ENCODE data around the gene NCF2.
"Not testable (repeated sequence)": the region's sequence is repeated elsewhere in the genome, so short reads cannot be mapped to it uniquely, and the experiment has no call there.

Gene NCF2

DNA sequence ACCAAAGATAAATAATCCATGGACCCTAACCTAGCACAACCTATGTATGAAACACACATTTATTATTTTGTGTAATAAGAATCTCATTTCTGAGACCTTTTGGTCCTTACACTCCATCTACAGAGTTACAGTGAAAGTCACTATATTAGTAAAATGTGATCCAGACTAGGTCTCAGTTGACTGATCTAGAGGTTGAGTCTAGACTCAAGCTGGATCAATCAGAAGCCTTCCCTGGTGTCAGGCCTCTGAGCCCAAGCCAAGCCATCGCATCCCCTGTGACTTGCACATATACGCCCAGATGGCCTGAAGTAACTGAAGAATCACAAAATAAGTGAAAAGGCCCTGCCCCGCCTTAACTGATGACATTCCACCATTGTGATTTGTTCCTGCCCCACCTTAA, 22.7 kb upstream of the NCF2 start:
- not testable (repeated sequence) for DNase-seq (ENCODE audit: insufficient read length, low spot score); FAIRE-seq

DNA sequence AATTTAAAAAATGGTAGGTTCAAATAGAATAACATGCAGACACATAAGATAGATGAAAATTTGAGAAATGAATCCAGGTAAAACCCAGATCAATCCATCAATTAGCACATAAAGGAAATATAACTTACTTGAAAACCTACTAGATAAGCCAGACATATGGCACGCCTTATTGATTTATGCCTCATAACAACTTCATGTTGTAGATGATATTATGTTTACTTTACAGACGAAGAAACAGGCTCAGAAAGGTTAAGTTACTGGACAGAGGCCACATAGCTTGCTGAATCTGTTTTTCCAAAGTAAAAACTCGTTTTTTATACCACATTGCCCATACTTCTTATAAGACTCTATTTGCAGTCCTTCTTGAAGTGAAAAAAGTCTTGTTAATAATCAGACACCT, 22.1 kb upstream of the NCF2 start:
- DNase-seq (ENCODE audit: insufficient read length, low spot score) = no peak
- no peak for FAIRE-seq

DNA sequence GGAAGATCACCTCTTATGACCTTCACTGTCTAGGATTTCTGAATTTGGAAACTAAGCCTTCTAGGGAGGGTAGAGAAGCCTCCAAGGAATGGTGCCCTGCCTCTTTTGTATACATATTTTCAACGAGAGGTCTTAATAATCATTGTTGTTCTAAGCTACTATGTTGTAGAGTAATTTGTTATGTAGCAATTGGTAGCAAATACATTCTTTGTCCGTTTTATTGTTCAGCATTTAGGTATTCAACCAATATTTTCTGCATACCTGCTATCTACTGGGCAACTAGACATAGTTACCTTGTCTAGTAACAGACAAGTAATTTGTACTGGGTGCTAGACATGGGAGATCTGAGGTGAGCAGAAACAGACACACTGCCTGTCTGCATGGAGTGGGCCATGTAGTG, 20.8 kb upstream of the NCF2 start:
- FAIRE-seq (no peak), DNase-seq (ENCODE audit: insufficient read length, low spot score) (no peak)

DNA sequence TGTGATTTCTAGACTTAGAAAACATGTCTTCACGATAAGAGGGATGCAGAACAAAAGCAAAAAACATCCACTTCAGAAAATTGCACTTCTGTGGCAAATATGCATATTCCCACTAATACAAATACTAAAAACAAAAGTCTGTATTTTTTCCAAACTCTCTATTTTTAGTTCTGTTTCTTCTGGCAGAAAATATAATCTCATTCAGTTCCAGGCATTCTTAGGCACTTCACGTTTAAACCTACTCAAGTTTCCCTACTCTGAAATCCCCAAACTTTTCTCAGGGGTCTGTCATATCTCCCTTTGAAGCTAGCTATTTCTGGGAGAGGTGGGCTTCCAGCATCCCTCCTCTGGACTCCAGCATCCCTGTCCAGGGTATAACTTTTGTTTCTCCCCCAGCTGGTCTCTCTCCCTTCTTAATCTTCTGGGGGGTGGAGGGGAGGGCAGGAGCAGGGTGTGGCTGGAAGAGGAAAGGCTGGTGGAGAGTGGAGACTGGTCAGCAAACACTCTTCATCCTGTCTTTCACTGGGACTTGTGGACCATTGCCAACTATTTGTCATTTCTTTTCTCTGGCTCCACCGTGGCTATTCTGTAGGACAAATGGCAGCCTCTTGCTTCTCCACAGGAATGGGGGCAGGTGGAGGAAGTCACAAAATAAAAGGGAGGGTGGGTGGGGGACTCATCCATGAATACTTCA, 19.6 kb upstream of the NCF2 start:
- FAIRE-seq = no peak
- no peak for DNase-seq (ENCODE audit: insufficient read length, low spot score)

DNA sequence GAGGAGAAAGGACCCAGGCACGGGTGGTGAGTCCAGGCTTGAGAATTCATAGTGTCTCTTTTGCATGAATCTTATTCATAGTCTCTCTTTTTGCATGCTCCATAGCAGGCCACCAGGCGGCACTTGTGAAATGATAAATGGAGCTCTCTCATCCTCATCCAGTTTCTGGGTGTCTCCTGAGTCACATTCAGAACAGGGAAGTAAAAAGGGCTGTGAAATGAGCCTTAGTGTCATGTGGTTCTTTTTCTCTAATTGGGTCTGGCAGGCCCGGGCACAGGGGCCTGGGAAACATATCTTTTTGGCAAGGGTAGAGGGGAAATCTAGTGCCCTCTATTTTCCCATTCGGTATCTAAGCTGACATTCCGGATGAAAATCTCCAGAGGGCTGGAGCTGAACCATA, 19.1 kb upstream of the NCF2 start:
- FAIRE-seq (peak; percentile 89), DNase-seq (ENCODE audit: insufficient read length, low spot score) (no peak)

DNA sequence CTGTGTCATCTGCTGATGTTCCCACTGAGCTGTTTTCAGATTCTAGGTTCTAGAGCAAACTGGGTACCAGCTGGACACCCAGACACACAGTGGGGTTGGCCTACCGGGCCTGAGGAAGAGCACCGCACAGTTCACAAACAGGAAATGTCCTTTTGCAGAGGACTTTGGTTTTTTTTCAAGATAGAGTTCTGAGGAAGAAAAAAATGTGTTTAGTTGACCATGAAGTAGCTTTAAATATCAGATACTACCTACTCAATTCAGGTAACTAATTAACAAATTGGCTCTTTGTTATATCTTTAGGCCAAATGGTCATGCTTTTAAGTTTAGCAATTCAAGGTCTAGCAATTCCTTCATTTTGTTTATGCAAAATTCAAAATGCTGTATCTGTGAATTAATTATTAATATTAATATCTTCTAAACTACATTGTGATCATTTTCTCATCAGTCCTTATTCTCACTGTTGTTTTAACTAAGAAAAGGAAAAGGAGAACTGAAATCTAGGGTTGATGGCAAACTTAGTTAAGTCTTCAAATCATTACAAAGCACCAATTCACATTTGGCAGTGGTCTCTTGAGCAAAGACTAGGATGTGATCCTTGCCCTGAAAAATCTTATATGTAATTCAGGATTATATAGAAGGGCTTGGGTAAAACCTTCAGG, 17.2 kb upstream of the NCF2 start:
- DNase-seq (ENCODE audit: insufficient read length, low spot score) (no peak), FAIRE-seq (peak; percentile 53)

DNA sequence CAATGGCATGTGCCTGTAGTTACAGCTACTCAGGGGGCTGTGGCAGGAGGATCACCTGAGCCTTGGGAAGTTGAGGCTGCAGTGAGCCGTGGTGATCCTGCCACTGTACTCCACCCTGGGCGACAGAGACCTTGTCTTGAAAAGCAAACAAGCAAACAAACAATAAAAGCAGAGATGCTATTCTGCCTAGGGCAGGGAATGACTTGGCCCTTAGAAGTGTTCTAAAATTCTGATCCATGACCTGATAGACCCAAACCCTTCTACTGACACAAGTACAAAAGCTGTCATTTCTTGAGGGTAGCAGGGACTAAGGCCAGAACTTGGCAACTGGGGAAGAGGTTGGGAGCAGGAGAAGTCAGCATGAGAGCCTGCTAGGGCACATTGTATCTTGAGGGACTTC, 15.6 kb upstream of the NCF2 start:
- DNase-seq (ENCODE audit: insufficient read length, low spot score) = no peak
- no peak for FAIRE-seq

DNA sequence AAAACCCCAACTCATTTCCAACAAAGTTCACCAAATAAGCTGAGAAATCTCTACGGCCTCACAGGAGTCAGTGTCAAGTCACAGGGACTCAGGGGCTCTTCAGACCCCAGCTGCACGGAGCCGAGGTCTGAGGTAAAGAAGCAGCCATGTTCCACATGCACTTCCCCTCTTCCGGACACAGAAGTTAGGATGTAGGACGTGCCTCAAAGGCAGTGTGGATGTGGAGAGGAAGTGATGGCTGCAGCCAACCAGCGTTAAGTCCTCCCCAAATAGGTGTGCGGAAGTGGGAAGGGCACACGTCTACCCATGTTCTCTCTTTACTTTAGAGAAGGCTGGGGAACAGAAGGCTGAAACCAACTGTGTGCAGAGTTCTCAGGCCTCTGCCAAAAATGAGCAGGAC, 14.6 kb upstream of the NCF2 start:
- DNase-seq (ENCODE audit: insufficient read length, low spot score) (no peak), FAIRE-seq (no peak)

DNA sequence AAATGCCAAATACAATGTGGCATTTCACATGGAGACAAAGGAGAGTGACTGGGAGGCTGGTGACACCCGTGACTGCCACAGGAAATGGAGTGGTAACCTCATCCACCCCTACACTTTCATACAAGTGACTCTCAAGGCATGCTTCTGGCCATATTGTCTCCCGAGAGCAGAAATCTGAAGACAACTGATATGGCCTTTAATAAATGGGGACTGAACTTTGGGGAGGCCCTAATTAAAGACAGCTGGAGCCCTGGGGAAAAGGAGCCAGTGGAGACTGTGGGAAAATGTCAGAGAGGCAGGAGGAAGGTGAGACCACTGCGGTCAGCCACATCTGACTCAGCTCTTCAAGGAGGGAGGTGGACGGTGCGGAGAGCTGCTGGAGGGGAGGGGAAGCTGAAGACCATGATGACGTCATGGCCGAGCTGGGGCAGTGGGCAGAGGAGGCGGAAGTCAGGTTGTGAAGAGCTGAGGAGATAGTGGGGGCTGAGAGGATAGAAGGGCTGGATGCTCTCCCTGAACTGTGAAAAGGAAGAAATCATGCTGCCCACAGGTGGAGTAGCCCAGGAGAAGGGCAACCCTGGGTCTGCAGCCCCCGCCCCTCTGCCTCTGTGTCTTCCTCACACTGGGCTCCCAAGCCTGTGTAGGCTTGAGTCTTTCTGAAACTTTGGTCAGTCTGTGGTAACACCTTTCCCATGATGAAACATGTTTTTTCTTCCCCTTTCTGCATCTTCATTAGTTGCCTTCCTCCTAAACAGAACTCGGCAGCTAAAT, 14.0 kb upstream of the NCF2 start:
- FAIRE-seq (peak; percentile 92), DNase-seq (ENCODE audit: insufficient read length, low spot score) (no peak)

DNA sequence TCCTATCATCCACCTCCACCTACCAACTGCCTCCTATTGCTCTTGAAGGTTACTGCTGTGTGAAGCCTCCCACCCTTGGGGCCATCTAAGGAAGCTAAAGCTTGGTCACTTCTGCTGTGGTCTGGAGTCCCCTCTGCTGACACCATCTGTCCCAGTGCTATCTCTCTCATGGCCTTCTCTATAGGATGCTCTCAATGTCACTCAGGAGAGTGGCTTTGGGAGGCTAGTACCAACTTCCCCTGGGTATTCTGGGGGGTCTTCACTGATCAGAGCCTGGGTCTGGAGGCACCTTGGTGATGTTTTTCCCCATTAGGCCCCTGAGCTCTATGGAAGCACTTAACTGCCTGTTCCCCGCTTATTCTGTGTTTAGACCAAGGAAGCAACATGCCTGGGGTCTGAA, 12.3 kb upstream of the NCF2 start:
- DNase-seq (ENCODE audit: insufficient read length, low spot score) = no peak
- FAIRE-seq = no peak

DNA sequence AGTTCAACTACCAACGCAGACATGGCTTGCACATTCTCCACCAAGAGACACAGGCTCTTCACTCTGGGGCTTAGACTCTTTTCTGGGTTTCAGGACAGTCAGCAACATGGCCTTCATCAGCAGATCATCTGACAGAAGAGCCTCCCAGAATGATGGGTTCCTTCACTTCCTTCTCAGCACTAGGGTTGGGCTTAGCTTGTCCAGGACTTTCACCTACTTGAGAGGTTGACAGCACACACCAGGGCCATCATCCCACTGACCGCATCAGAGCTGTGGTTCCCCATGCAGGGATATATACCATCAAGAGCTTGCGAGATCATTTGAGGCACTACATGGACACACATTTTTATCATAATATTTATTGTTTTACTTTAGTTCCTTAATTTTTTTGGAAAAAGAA, 10.4 kb upstream of the NCF2 start:
- no peak for DNase-seq (ENCODE audit: insufficient read length, low spot score)
- no peak for FAIRE-seq

DNA sequence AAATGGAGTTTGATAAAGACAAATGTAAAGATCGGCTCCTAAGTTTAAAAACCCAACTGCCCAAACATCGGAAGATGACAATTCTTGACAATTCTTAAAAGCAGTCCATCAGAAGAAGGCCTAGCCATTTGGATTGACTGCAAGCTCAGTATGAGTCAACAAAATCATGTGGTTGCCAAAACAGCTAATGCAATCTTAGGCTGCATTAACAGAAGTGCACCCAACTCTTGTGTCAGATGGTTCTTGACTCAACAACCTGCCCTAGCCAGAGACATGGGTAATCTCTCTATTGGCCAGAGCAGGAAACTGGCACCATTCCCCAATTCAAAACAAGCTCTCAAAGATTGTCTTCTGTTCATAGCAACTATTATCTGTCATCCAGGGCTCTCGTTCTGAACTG, 9.9 kb upstream of the NCF2 start:
- FAIRE-seq = no peak
- no peak for DNase-seq (ENCODE audit: insufficient read length, low spot score)

DNA sequence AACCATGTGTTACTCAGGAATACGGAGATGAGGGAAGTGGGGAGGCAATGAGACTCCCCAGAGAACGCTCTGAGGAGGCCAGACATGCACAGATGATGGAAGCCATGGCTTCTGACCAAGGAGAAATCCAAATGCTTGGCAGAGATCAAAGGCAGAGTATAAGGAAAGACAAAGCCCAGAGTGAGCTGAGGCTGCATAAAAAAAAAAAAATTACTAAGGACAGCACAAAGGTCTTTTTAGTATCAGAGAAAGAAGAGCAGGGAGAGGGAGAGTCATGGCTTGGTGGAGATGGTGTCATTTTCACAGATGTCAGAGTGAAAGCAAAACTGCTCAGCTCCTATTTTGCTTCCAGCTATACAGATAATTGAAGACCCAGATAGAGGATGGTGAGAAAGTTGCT, 8.1 kb upstream of the NCF2 start:
- DNase-seq (ENCODE audit: insufficient read length, low spot score) (no peak), FAIRE-seq (peak; percentile 89)

DNA sequence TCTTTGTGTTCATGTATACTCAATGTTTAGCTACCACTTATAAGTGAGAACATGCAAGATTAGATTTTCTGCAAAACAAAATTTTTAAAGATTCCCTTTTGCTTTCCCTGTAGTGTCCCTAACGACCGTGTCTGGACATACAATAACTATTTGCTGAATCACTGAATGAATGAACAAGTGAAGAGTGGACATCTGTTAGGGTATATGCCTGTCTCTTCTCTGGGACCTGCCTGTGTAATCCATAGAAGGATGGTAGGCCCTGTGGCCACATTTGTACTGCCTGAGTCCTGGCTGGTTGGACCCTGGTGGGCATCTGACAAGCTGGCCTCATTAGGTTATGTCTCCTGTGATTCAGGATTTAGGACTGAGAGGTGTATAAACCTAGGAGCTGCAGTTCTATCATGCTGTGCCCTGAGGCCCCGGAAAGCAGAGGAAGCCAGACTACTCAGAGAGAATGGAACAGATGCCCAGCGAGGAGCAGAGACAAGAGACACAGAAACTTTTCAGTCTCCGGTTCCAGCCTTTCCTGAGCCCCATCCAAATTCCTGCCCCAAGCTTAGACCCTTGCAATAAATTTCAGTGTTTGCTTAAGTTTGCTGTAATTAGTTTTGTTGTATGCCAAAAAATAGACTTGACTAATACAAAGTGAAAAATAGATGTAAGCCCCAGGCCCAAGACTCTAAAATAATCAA, 7.5 kb upstream of the NCF2 start:
- DNase-seq (ENCODE audit: insufficient read length, low spot score) (no peak), FAIRE-seq (no peak)

DNA sequence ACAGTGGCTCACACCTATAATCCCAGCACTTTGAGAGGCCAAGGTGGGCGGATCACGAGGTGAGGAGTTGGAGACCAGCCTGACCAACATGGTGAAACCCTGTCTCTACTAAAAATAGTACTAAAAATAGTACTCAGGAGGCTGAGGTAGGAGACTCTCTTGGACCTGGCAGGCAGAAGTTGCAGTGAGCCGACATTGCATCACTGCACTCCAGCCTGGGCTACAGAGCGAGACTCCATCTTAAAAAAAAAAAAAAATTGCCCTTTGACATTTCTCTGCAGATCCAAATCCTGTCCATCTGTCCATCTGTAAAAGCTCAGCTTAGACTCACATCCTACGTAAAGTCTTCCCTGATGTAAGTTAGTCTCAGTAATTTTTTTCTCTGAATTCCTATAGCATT, 6.2 kb upstream of the NCF2 start:
- DNase-seq (ENCODE audit: insufficient read length, low spot score) (no peak), FAIRE-seq (no peak)

DNA sequence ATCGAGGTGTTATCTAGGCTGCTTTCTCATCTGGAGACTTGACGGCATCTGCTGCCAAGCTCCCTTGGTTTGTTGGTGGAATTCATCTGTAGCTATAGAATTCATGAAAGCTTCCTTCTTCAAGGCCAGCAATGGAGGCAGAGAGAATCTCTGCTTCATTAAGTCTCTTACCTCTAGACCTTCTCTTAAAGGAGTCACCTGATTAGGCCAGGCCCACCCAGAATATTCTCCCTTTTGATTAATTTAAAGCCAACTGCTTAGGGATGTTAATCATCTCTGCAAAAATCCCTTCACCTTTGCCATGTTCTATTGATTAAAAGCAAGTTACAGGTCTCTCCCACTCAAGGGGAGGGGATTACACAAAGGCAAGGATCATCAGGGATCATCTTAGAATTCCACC, 5.3 kb upstream of the NCF2 start:
- FAIRE-seq (no peak), DNase-seq (ENCODE audit: insufficient read length, low spot score) (no peak)

DNA sequence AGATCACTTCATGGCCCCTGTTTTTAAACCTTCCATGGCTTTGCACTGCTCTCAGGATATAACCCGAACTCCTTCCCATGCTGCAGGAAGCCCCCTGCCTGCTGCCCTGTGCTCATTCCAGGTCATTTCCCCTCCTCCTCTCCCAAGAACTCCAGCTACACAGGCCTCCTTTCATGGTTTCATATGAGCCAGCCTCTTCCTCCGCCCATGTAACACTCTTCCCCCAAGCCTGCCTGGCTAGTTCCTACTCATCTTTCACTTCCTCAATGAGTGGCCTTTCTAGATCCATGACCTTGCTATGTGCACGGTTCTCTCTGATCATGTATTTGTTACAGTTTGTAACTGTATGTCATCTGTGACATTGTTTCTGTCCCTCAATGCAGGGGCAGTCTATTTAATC, 3.1 kb upstream of the NCF2 start:
- FAIRE-seq (peak; percentile 91), DNase-seq (ENCODE audit: insufficient read length, low spot score) (no peak)

DNA sequence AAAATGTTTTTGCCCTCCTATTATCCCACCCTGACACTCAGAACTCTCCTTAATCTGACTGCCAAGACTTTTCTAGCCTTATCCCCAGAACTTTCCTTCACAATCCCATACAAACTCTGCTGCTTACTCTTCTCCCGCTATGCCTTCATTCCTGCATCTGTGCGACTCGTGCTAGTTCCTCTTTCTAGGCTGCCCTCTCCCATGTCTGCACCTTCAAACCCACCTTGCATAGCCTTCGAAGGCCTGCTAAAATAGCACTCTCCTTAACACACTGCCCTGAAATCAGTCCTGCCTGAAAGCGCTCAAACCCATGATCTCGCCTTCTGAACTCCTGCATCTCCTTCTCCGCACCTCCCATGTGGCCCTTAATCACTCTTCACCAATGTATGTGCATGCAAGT, 2.5 kb upstream of the NCF2 start:
- DNase-seq (ENCODE audit: insufficient read length, low spot score) (no peak), FAIRE-seq (no peak)

DNA sequence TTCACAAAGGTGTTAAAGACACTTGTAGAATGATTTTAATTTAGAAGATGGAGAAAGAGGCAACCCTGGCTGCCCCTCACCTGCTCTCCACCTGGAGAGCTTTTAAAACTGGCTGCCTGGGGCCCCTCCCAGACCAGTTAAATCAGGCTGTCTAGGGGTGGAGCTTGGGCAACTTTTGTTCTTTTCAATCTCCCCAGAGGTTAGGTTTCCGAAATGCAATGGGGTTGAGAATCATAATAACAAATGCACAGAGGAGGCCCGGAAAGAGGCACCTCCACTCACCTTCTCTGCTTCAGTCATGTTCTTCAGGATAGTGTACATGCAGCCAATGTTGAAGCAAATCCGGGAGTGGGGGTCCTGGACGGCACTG, 400 bp downstream of the NCF2 start:
- DNase-seq (ENCODE audit: insufficient read length, low spot score) (no peak), FAIRE-seq (no peak)

DNA sequence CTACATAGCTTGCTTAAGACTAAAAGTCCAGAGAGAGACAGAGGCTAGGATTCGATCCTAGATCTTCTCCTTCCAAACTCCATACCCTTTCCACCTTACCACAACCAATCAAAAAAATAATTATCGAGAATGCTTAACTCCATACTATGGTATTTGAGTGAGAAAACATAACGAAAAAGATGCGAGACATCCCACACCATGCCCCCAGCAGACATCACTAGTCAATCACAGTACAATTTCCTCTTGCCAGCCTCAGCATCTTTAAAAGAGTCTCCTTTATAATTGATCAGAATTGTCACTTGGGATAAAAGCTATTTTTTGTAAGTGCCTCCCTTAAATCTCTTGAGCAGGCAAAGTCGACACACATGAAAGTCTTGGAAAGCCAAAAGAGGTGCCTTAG, 875 bp downstream of the NCF2 start:
- peak; percentile 75 for FAIRE-seq
- no peak for DNase-seq (ENCODE audit: insufficient read length, low spot score)

DNA sequence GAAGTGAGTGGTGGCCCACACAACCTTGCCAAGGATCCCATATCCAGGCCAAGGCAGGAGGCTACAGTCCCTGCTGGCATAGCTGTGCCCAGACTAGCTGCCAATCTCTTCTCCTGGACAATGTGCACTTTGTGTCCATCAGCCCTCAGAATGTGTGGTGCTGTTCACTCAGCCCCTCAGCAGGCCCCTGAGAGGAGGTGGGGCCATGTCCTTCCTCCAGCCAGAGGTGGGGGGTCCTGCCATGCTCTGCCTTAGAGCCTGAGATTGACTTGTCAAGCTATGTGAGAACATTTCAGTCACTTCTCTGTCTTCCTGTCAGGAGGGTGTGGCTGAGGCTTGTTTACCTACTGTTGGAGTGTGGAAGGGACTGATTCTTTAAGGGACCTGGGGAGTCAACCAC, 1.4 kb downstream of the NCF2 start:
- FAIRE-seq (peak; percentile 56), DNase-seq (ENCODE audit: insufficient read length, low spot score) (no peak)

DNA sequence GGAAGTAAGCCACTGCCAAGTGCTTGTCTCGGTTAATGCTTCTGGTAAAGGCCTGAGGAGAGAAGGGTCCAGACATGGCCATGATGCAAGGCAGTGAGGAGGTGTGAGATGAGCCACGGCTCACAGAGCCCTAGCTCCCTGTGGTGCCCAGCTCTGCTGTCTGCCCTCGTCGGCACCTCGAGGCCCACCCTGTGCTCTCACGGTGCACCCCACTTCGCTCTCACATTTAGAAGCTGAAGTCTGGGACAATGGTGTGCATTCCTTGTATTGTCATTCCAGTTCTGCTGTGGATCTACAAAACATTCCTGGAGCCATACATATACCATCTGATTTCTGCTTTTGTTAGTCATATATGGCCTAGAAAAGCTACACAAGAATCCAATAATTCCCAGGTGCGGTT, 3.3 kb downstream of the NCF2 start:
- no peak for FAIRE-seq
- DNase-seq (ENCODE audit: insufficient read length, low spot score) = no peak

Measured in GM19239 (cell line).